H1 (cell line): ENCODE data around the gene FOXL3. TPM values are rescaled to one million over a fixed set of nuclear protein-coding genes. Genes with fewer than 3 reads are reported as not detected.

Experiments used
- CEBPB ChIP-seq: IDR thresholded peaks from 2 replicates; pipeline ENCODE4 v1.6.1; 2012; ENCODE audit warnings: low read depth, low read length
- EP300 ChIP-seq, 2 experiments: IDR thresholded peaks; 1 replicate in 1 of 2; 2 replicates in 1 of 2; pipeline ENCODE4 v1.6.1; 2011 to 2012; ENCODE audit warnings: low read depth in 2 of 2, low read length in 2 of 2, mild to moderate bottlenecking in 2 of 2, borderline replicate concordance in 1 of 2, inconsistent platforms in 1 of 2, moderate library complexity in 1 of 2
- HDAC2 ChIP-seq, 2 experiments: fragments of 300-600 bp in 1 of 2; sonication (generic) in 1 of 2; IDR thresholded peaks; 2 replicates each; pipeline ENCODE4 v1.6.1; 2011 to 2012; ENCODE audit warnings: low read depth in 2 of 2, low read length in 2 of 2, mild to moderate bottlenecking in 2 of 2, moderate library complexity in 2 of 2, borderline replicate concordance in 1 of 2, inconsistent platforms in 1 of 2
- JUN ChIP-seq: IDR thresholded peaks from 2 replicates; pipeline ENCODE4 v1.6.1; 2011; ENCODE audit warnings: low read depth, mild to moderate bottlenecking, improper control_type of control experiment, low read length
- TEAD4 ChIP-seq: IDR thresholded peaks from 2 replicates; pipeline ENCODE4 v1.6.1; 2012; ENCODE audit warnings: low read depth, low read length, inconsistent platforms, mixed read lengths
- polyA plus RNA-seq, 7 experiments: library from polyadenylated mRNA; depleted of rRNA in 3 of 7; stranded (reverse) in 5 of 7; unstranded in 2 of 7; fragments of >200 nt in 5 of 7; fragments of 200-250 nt in 2 of 7; gene quantifications; 1 replicate in 5 of 7; 2 replicates in 1 of 7; 4 replicates in 1 of 7; pipeline versions ENCODE4 v1.2.1 to v1.2.3, GENCODE V29; 2011 to 2013; ENCODE audit warnings: missing spikeins in 2 of 7, mixed read lengths in 2 of 7
- total RNA-seq: library from RNA; stranded (reverse); fragmentation: NEBNext Ultra II Directional; extraction: Animal tissue kit (Norgen Biotek cat#: 25700); gene quantifications from 2 replicates; pipeline ENCODE4 v1.2.1, GENCODE V29; 2021

FOXL3 gene
- total and polyA plus RNA-seq, 2 of the 8 experiments (the other 6 are each of a cell fraction or from before 2014, with no cell fraction given): not detected

GRCh38 chr7:284762-285722 is 4.9 kb upstream of the FOXL3 start (continued):
- TF ChIP-seq EP300 (IDR thresholded peaks at IDR 0.05; ENCODE audit: borderline replicate concordance in 1 of 2, low read depth in 2 of 2, low read length in 2 of 2): no peak
- TF ChIP-seq TEAD4: no peak
- TF ChIP-seq JUN: no peak
- no peak for TF ChIP-seq HDAC2 (IDR thresholded peaks at IDR 0.05; ENCODE audit: borderline replicate concordance in 1 of 2, low read depth in 2 of 2, low read length in 2 of 2)
- no peak for TF ChIP-seq CEBPB
